Vein endothelial cell (primary cell): ENCODE results near the gene PAX6. TPM values are rescaled to one million over a fixed set of nuclear protein-coding genes. Genes with fewer than 3 reads are reported as not detected.

Source experiments
- total RNA-seq: library from RNA; depleted of rRNA; stranded (reverse); fragments of >200 nt; gene quantifications from 2 replicates; pipeline ENCODE4 v1.2.3, GENCODE V29; 2012

The PAX6 gene
- total RNA-seq, result under 0.01 TPM in 1 of 2 replicates, not detected in the other

GRCh38 chr11:31810779-31811647 is at the start of gene PAX6:
PAX6 (minus strand) TSS chr11:31811322; CDS start chr11:31806411, 4,911 bp downstream.

